Measurements from ENCODE around the gene WSCD2.

WSCD2 gene

GRCh38 chr12:108238474-108238873 is 109.4 kb downstream of the WSCD2 start:
- no peak for DNase-seq

- no peak for DNase-seq
Measured at GRCh38 chr12:108239378-108239777, 110.3 kb downstream of the WSCD2 start.

DNA sequence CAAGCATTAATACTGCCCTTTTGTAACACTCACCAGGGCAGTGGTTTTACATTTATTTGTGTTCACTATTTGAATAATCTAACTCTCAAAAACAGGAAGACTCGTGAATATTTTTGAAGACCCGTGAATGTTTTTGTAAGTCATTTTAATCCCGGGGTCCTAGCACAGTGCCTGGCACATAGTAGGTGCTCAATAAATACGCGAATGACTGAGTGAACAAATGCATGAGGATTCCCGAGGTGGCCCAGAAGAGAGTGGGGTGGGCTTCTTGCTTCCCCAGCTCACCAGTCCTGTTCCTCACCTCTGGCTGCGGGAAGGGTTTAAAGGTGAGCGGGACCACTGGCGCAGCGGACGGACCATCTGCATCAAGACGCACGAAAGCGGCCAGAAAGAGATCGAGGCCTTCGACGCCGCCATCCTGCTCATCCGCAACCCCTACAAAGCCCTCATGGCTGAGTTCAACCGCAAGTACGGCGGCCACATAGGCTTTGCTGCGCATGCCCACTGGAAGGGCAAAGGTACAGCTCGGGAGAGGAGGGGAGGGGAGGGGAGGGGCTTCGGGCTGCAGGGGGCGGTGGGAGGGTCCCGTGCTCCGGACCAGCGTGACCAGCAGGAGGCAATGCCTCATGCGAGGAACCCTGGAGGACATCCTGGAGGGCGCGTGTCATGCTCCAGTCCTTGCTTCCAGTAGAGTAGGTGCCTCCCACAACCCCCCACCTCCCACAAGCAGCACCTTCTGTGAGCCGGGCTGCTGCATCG is 111.1 kb downstream of the WSCD2 start:
- no peak for DNase-seq

- no peak for DNase-seq
Measured at GRCh38 chr12:108240928-108241327, 111.8 kb downstream of the WSCD2 start.

DNA sequence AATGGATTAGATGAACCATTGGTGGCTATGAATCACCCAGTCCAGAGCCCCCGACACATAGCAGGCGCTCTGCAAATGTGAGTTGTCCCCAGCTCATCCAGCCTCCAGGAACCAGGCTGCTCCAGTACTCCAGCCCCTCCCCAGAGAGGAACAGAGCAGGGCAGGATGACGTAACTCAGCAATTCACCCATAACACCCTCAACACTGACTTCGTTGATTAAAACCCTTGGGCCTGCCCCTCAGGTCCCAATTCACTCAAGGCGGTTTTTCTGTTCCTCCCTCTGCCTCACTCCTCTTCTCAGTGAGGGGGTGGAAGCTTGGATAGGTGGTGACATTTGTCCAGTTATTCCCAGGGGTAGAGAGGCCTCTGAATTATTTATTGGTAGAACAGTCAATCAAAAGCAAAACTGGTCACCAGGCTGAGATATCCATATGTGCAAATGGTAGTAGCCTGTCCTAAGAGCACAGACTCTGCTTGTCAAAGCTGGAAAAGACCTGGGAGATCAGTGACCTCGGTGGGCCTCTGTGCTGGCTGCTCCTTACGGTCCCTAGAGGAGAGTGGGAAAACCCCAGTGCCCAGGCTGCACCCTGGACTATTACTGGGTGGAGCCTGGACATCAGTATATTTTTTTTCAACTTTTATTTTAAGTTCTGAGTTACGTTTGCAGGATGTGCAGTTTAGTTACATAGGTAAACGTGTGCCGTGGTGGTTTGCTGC is 113.1 kb downstream of the WSCD2 start:
- no peak for DNase-seq

DNA sequence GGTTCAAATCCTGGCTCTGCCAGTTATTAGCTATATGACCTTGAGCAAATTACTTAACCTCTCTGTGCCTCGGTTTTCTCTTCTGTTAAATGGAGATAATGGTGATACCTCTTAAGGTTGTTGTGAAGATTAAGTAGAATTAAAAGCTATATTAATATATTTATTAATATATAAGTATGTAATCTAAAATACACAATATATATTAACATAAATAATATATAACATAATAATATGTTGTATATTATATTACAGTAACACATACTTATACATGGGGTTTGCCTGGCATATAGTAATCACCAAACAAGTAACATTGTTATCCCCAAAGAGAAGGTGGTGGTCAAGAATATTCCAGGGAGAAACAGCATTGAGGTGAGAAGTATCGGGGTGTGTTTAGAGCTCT is 118.0 kb downstream of the WSCD2 start:
- DNase-seq, result no peak

DNA sequence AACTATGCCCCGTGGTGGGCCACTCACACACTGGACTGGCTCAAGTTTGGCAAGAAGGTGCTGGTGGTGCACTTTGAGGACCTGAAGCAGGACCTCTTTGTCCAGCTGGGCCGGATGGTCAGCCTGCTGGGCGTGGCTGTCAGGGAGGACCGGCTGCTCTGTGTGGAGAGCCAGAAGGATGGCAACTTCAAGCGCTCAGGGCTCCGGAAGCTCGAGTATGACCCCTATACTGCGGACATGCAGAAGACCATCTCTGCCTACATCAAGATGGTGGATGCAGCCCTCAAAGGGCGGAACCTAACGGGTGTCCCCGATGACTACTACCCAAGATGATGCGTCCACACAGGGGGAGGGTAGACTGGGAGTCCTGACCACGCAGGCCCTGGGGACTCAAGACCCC is 118.9 kb downstream of the WSCD2 start:
- no peak for DNase-seq

- DNase-seq, result no peak
Measured at GRCh38 chr12:108252523-108252922, 123.4 kb downstream of the WSCD2 start.

- no peak for DNase-seq
Measured at GRCh38 chr12:108253540-108253939, 124.5 kb downstream of the WSCD2 start.

DNA sequence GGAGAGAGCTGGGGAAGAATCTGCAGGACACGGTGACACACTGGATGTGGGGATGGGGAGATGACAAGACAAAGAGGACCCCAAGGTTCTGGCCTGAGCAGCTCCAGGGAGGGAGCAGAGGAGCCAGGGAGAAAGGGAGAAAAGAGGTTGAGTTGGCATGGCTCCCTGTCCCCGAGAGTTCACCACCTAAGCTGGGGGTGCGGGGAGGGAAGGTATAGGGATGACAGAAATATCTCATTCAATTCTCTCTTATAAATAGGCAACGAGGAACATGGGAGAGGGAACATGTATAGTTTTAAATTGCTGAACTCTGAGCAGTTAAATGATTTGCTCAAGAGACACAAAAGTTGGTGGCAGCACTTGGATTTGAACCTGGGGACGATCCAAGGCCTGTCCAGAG is 124.9 kb downstream of the WSCD2 start:
- DNase-seq, result no peak

- no peak for DNase-seq
Measured at GRCh38 chr12:108254517-108255251, 125.6 kb downstream of the WSCD2 start.

DNA sequence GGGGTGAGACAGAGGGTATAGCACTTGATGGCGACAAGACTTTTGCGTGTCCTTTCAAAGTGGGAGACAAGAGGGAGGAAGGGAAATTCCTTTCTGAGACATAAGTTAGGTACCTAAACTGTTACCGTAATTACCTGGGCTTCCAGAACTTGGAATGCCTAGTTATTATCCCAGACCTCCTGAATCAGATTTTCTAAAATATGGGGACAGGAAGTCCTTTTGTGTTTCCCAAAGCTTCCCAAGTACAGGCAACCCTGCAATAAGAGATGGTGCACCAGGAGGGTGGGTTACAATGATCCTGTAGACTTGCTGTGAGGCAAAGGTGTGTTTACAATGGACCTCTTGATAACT is 126.1 kb downstream of the WSCD2 start:
- no peak for DNase-seq

- DNase-seq, result no peak
Measured at GRCh38 chr12:108257004-108257403, 127.9 kb downstream of the WSCD2 start.

- DNase-seq, result no peak
Measured at GRCh38 chr12:108257610-108258106, 128.6 kb downstream of the WSCD2 start.

DNA sequence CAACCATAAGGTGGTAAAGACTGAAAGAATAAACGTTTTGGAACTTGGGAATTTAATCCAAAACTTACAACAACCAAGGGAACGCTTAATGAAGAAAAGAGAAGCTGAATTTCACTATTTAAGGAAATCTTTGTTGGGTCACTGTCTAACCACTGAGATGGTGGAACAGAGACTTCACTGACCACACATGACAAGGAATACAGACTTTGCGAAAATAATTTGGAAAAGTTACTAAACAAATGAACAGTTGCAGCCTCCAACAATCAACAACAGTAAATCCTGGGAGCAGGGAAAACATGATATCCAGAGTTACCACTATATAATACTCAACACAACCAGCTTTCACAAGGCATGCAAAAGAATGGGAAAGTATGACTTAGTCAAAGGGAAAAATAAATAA is 131.0 kb downstream of the WSCD2 start:
- no peak for DNase-seq

DNA sequence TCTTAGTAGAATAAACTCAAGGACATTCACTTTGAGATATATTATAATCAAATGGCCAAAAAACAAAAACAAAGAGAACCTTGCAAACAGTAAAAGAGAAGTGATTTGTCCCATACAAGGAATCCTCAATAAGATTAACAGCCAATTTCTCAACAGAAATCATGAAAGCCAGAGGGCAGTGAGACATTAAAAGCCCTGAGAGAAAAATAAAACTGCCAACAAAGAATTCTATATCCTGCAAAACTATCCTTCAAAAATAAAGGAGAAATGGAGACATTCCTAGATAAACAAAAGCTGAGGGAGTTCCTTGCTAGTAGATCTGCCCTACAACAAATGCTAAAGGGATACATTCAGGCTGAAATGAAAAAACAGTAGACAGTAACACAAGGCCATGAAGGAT is 131.9 kb downstream of the WSCD2 start:
- DNase-seq, result no peak

GRCh38 chr12:108265505-108265904 is 136.4 kb downstream of the WSCD2 start:
- DNase-seq, result no peak

DNA sequence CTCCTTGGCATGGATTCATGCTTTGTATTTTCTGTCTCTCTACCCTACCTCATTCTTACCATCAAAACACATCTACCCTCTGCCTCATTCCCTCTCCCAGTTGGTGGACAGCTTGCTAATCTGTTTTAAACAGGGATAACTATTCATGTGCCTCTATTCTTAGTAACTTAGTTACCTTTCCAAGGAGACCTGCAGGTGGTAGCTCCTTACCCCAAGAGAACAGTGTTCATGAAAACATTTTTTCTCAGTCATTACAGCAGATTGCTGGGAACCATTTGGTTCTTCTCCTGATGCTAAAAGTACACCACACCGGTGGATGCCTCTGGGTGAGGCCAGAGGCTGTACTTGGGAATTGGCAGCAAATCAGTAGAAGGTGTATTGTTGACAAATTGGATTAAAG is 137.0 kb downstream of the WSCD2 start:
- DNase-seq, result no peak

GRCh38 chr12:108267450-108267849 is 138.4 kb downstream of the WSCD2 start:
- no peak for DNase-seq

DNA sequence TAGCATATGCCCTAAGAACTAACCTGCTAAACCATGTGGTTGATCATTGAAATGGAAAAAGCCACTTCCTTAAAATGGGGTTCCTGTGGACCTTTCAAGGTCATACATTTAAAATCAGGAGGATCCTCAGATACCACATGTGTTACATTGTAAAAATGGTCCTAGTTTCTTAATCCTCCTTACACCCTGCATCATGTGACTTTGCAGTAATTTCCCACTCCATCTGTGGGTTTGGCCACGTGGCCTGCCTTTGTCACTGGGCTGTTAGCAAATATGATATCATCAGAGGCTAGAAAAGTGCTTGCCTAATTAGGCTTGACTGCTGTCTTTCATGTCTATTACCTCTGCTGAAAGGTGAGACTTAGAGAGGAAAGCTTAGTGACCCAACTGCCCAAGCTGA is 139.3 kb downstream of the WSCD2 start:
- no peak for DNase-seq

GRCh38 chr12:108269224-108269623 is 140.1 kb downstream of the WSCD2 start:
- no peak for DNase-seq

- no peak for DNase-seq
Measured at GRCh38 chr12:108270035-108270848, 141.2 kb downstream of the WSCD2 start.

DNA sequence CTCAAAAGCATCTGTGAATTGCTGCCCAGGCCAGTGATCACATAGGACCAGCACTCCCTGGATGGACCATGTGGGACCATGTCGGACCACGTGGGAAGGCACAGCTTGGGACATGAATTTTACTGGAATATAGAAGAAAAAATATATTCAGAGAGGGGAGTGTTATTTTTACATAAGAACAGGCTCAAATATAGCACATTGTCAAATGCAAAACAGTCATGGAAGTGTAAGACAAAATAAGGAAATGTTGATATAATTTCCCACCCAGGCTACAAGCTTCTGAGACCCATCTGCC is 141.7 kb downstream of the WSCD2 start:
- DNase-seq, result no peak

Measured in stimulated activated CD4-positive, alpha-beta T cell treated with anti-CD3 and anti-CD28 coated beads, Interleukin-4, amount 100 ng/mL, for 1 hour (primary cell).